Measurements from ENCODE around the gene VAPA.
A peak's percentile ranks its signal among the peaks of the same experiment; 100 is the strongest.

The VAPA gene

GRCh38 chr18:9918016-9918680 is 4.3 kb downstream of the VAPA start:
- H3K4me3 ChIP-seq (ENCODE audit: low read length): no peak overlapping the region
- no peak for TF ChIP-seq CTCF (IDR thresholded peaks at IDR 0.05; ENCODE audit: insufficient read depth, low read depth, low read length, missing control alignments)
- peak; percentile 64 for DNase-seq (ENCODE audit: low read depth)

- no peak for TF ChIP-seq CTCF (IDR thresholded peaks at IDR 0.05; ENCODE audit: insufficient read depth, low read depth, low read length, missing control alignments)
- no peak overlapping the region for H3K4me3 ChIP-seq (ENCODE audit: low read length)
- no peak for DNase-seq (ENCODE audit: low read depth)
Observed at GRCh38 chr18:9919564-9920232, 5.9 kb downstream of the VAPA start.

- no peak for DNase-seq (ENCODE audit: low read depth)
- H3K4me3 ChIP-seq (ENCODE audit: low read length): no peak overlapping the region
- no peak for TF ChIP-seq CTCF (IDR thresholded peaks at IDR 0.05; ENCODE audit: insufficient read depth, low read depth, low read length, missing control alignments)
Observed at GRCh38 chr18:9922592-9923311, 8.9 kb downstream of the VAPA start.

GRCh38 chr18:9924371-9924943 is 10.6 kb downstream of the VAPA start:
- no peak overlapping the region for H3K4me3 ChIP-seq (ENCODE audit: low read length)
- DNase-seq (ENCODE audit: low read depth): no peak
- TF ChIP-seq CTCF (IDR thresholded peaks at IDR 0.05; ENCODE audit: insufficient read depth, low read depth, low read length, missing control alignments): no peak

- no peak for TF ChIP-seq CTCF (IDR thresholded peaks at IDR 0.05; ENCODE audit: insufficient read depth, low read depth, low read length, missing control alignments)
- no peak overlapping the region for H3K4me3 ChIP-seq (ENCODE audit: low read length)
- no peak for DNase-seq (ENCODE audit: low read depth)
Observed at GRCh38 chr18:9925369-9925768, 11.6 kb downstream of the VAPA start.

- no peak for DNase-seq (ENCODE audit: low read depth)
- TF ChIP-seq CTCF (IDR thresholded peaks at IDR 0.05; ENCODE audit: insufficient read depth, low read depth, low read length, missing control alignments): no peak
- H3K4me3 ChIP-seq (ENCODE audit: low read length): no peak overlapping the region
Observed at GRCh38 chr18:9925795-9926194, 12.0 kb downstream of the VAPA start.
